PC-3 (cell line): ENCODE data around the gene CALR.

Source experiments
- CTCF ChIP-seq: fragments of 300-600 bp; sonication (generic); conservative IDR thresholded peaks from 2 replicates; pipeline ENCODE4 v1.5.1; 2017; ENCODE audit warnings: antibody characterized with exemption, low read depth, mild to moderate bottlenecking, low read length
- EZH2 ChIP-seq: fragments of 300-600 bp; sonication (generic); IDR thresholded peaks from one replicate; pipeline ENCODE4 v1.6.1; 2017; ENCODE audit warnings: antibody characterized with exemption, mild to moderate bottlenecking, low read length; ENCODE audit not compliant: unreplicated experiment
- EZH2phosphoT487 ChIP-seq: fragments of 300-600 bp; sonication (generic); IDR thresholded peaks from 2 replicates; pipeline ENCODE4 v1.6.1; 2018; ENCODE audit warnings: mild to moderate bottlenecking, antibody characterized with exemption, low read length, borderline replicate concordance

GRCh38 chr19:12924621-12925310 lies 13.6 kb upstream of the CALR start:
- TF ChIP-seq CTCF: no peak
- no peak for TF ChIP-seq EZH2phosphoT487
- no peak for TF ChIP-seq EZH2
